Neural progenitor cell (in vitro differentiated cells): ENCODE measurements around the gene C2orf76.

Experiments used
- EZH2 ChIP-seq: fragments of 200-600 bp; sonication (generic); IDR thresholded peaks from 2 replicates; pipeline ENCODE4 v1.6.1; 2017; ENCODE audit warnings: antibody characterized with exemption, mild to moderate bottlenecking, moderate library complexity
- TF ChIP-seq, protein P1 (sequence below): fragments of 200-600 bp; sonication (generic); IDR thresholded peaks from 2 replicates; pipeline ENCODE4 v1.5.1; 2017; ENCODE audit warnings: antibody characterized with exemption, mild to moderate bottlenecking

DNA sequence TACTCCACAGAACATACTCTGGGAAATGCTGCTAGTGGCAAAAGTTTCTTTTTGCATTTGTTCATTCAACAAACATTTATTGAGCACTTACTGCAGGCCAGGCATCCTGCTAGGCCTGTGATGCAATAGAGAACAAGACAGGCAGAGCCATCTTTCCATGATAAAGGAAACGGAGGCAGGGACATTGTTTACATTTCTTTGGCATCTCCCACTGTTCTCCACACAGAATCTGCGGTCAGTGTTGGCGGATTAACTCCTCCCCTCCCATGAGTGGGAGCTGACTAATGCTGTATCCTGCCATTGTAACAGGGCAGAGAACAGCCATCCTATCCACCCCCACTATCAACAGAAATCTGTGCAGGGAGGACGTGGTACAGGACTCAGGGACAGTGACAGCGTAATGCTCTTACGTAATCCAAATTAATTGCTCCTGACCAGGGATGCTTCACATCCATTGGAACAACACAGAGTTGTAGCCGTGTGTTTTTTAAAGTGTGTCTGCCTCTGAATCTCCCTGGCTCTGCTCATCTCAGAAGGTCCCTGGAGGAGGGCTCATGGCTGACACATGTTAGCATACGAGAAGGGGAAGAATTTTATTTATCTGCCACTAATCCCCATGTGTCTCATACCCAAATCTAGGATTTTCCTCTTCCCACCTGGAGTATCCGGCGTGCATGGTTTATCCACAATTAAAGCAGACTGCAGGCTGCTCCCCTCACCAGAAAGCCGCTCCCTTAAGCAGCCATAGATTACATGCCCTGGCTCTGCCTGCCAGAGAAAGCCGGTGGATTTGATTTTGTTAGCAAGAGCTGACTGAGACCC, 110.7 kb downstream of the C2orf76 start:
- TF ChIP-seq, protein P1, sequence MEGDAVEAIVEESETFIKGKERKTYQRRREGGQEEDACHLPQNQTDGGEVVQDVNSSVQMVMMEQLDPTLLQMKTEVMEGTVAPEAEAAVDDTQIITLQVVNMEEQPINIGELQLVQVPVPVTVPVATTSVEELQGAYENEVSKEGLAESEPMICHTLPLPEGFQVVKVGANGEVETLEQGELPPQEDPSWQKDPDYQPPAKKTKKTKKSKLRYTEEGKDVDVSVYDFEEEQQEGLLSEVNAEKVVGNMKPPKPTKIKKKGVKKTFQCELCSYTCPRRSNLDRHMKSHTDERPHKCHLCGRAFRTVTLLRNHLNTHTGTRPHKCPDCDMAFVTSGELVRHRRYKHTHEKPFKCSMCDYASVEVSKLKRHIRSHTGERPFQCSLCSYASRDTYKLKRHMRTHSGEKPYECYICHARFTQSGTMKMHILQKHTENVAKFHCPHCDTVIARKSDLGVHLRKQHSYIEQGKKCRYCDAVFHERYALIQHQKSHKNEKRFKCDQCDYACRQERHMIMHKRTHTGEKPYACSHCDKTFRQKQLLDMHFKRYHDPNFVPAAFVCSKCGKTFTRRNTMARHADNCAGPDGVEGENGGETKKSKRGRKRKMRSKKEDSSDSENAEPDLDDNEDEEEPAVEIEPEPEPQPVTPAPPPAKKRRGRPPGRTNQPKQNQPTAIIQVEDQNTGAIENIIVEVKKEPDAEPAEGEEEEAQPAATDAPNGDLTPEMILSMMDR: no peak
- TF ChIP-seq EZH2: no peak
